Neuronal stem cell (in vitro differentiated cells): ENCODE results near the gene CTNNA3.

Experiments used
- DNase-seq: peaks from one replicate; pipeline ENCODE4 v3.0.0-alpha.2; 2013; ENCODE audit warnings: low spot score
- H2AFZ ChIP-seq: one replicate; pipeline ENCODE4 v1.6.1; 2013; ENCODE audit warnings: mild to moderate bottlenecking, low read length, inconsistent platforms
- H2AK5ac ChIP-seq: 2 replicates; pipeline ENCODE4 v1.6.1; 2013; ENCODE audit warnings: low read depth, mild to moderate bottlenecking, inconsistent platforms, low read length, moderate library complexity, mixed read lengths
- H2BK120ac ChIP-seq: 2 replicates; pipeline ENCODE4 v1.6.1; 2013; ENCODE audit warnings: low read depth, mild to moderate bottlenecking, inconsistent platforms, low read length, moderate library complexity, mixed read lengths
- H2BK12ac ChIP-seq: one replicate; pipeline ENCODE4 v1.6.1; 2013; ENCODE audit warnings: low read length, inconsistent platforms
- H2BK15ac ChIP-seq: 2 replicates; pipeline ENCODE4 v1.6.1; 2013; ENCODE audit warnings: mild to moderate bottlenecking, low read length, inconsistent platforms, mixed read lengths
- H2BK5ac ChIP-seq: one replicate; pipeline ENCODE4 v1.6.1; 2013; ENCODE audit warnings: inconsistent platforms, mild to moderate bottlenecking, low read length, moderate library complexity
- H3K14ac ChIP-seq: one replicate; pipeline ENCODE4 v1.6.1; 2013; ENCODE audit warnings: low read length, inconsistent platforms
- H3K18ac ChIP-seq: 2 replicates; pipeline ENCODE4 v1.6.1; 2013; ENCODE audit warnings: low read length, inconsistent platforms
- H3K23ac ChIP-seq: 2 replicates; pipeline ENCODE4 v1.6.1; 2013; ENCODE audit warnings: low read depth, mild to moderate bottlenecking, mixed read lengths, low read length, inconsistent platforms; ENCODE audit not compliant: poor library complexity
- H3K27ac ChIP-seq: replicated peaks from 3 replicates; pipeline ENCODE4 v1.5.1; 2013; ENCODE audit warnings: low read length, inconsistent platforms
- H3K27me3 ChIP-seq, 3 experiments: 2 replicates each; pipeline ENCODE4 v1.6.1; 2013; ENCODE audit warnings: low read length in 3 of 3, mild to moderate bottlenecking in 2 of 3, inconsistent platforms in 1 of 3, low read depth in 1 of 3, mixed read lengths in 1 of 3, moderate library complexity in 1 of 3; ENCODE audit not compliant: control insufficient read depth in 3 of 3, insufficient read depth in 3 of 3
- H3K36me3 ChIP-seq, 2 donors: replicated peaks in 1 of 2; 2 replicates each; pipeline ENCODE4 v1.6.1; 2013; ENCODE audit warnings: low read length in 2 of 2; ENCODE audit not compliant: control insufficient read depth in 2 of 2, insufficient read depth in 2 of 2
- H3K4ac ChIP-seq: 2 replicates; pipeline ENCODE4 v1.6.1; 2013; ENCODE audit warnings: inconsistent platforms, mild to moderate bottlenecking, low read length, moderate library complexity
- H3K4me1 ChIP-seq, 2 donors: 1 replicate in 1 of 2; 2 replicates in 1 of 2; pipeline ENCODE4 v1.6.1; 2013; ENCODE audit warnings: low read length in 2 of 2, low read depth in 1 of 2; ENCODE audit not compliant: control insufficient read depth in 2 of 2, insufficient read depth in 1 of 2
- H3K4me2 ChIP-seq: one replicate; pipeline ENCODE4 v1.6.1; 2013; ENCODE audit warnings: mild to moderate bottlenecking, low read length, inconsistent platforms; ENCODE audit not compliant: insufficient read depth, poor library complexity, severe bottlenecking
- H3K4me3 ChIP-seq, 2 donors: 2 replicates each; pipeline ENCODE4 v1.5.1; 2013; ENCODE audit warnings: low read length in 2 of 2, mild to moderate bottlenecking in 2 of 2, inconsistent platforms in 1 of 2, moderate library complexity in 1 of 2
- H3K79me1 ChIP-seq: one replicate; pipeline ENCODE4 v1.6.1; 2013; ENCODE audit warnings: low read depth, mild to moderate bottlenecking, inconsistent platforms, low read length, moderate library complexity
- H3K9ac ChIP-seq: one replicate; pipeline ENCODE4 v1.6.1; 2013; ENCODE audit warnings: mild to moderate bottlenecking, low read depth, low read length, inconsistent platforms; ENCODE audit not compliant: poor library complexity
- H3K9me3 ChIP-seq, 2 donors: replicated peaks in 1 of 2; 2 replicates each; pipeline versions ENCODE3 to v1.6.1; 2013; ENCODE audit warnings: low read length in 2 of 2, mild to moderate bottlenecking in 2 of 2, inconsistent platforms in 1 of 2, low read depth in 1 of 2, mixed read lengths in 1 of 2, moderate library complexity in 1 of 2; ENCODE audit not compliant: control insufficient read depth in 2 of 2, insufficient read depth in 1 of 2
- H4K8ac ChIP-seq: one replicate; pipeline ENCODE4 v1.6.1; 2013; ENCODE audit warnings: low read depth, mild to moderate bottlenecking, inconsistent platforms, low read length, moderate library complexity
- H4K91ac ChIP-seq: one replicate; pipeline ENCODE4 v1.6.1; 2013; ENCODE audit warnings: low read length, low read depth, mild to moderate bottlenecking, inconsistent platforms; ENCODE audit not compliant: poor library complexity
- WGBS, 2 donors: extraction: QIAGEN DNeasy Blood & Tissue Kit; methylation state at CpG; one replicate each; pipeline ENCODE4 v1.1.7; 2013; ENCODE audit warnings: missing lambda C conversion rate in 2 of 2, mixed read lengths in 1 of 2; ENCODE audit not compliant: insufficient read length in 2 of 2, insufficient replicate concordance in 1 of 2; ENCODE audit errors: extremely low coverage in 2 of 2; 5-methylcytosine and 5-hydroxymethylcytosine counted together

CTNNA3 gene

GRCh38 chr10:66684581-66684980 is 1011.4 kb downstream of the CTNNA3 start:
- Histone ChIP-seq H2AK5ac (no peak overlapping the region), H3K4me2 (no peak overlapping the region), H3K27me3 (no peaks in the 10 kb centered on the region), H3K79me1 (no peaks in the 10 kb centered on the region), H4K8ac (no peak overlapping the region), H2BK12ac (no peak overlapping the region), H2BK120ac (no peak overlapping the region), H2BK15ac (no peak overlapping the region), H3K23ac (no peak overlapping the region), H2BK5ac (no peak overlapping the region), H3K4me1 (no peaks in the 10 kb centered on the region), H2AFZ (no peak overlapping the region), H3K4ac (no peak overlapping the region), H3K27ac (no peak overlapping the region), H3K9ac (no peak overlapping the region), H4K91ac (no peak overlapping the region), H3K18ac (no peak overlapping the region), H3K36me3 (no peaks in the 10 kb centered on the region), H3K9me3 (no peaks in the 10 kb centered on the region), H3K4me3 (no peak overlapping the region), H3K14ac (no peak overlapping the region)
- no peak for DNase-seq
- no CpG with 5 or more reads among the region's 3 CpGs for WGBS, 2 donors

GRCh38 chr10:66680886-66681285 is 1015.1 kb downstream of the CTNNA3 start:
- no peak overlapping the region for H3K14ac ChIP-seq
- no peak overlapping the region for H2BK120ac ChIP-seq
- H2AFZ ChIP-seq = no peak overlapping the region
- no peak overlapping the region for H3K18ac ChIP-seq
- no peaks in the 10 kb centered on the region for H3K36me3 ChIP-seq
- no peak overlapping the region for H3K23ac ChIP-seq
- no peak overlapping the region for H3K4me3 ChIP-seq
- DNase-seq = no peak
- no peak overlapping the region for H3K4me2 ChIP-seq
- H2BK15ac ChIP-seq = no peak overlapping the region
- no peak overlapping the region for H4K8ac ChIP-seq
- H3K4ac ChIP-seq = no peak overlapping the region
- H3K9me3 ChIP-seq = no peaks in the 10 kb centered on the region
- H2AK5ac ChIP-seq = no peak overlapping the region
- H4K91ac ChIP-seq = no peak overlapping the region
- H3K4me1 ChIP-seq = no peaks in the 10 kb centered on the region
- WGBS, 2 donors = no CpG with 5 or more reads among the region's 1 CpG
- H3K9ac ChIP-seq = no peak overlapping the region
- no peak overlapping the region for H2BK12ac ChIP-seq
- H3K79me1 ChIP-seq = no peaks in the 10 kb centered on the region
- H3K27me3 ChIP-seq = no peaks in the 10 kb centered on the region
- no peak overlapping the region for H2BK5ac ChIP-seq
- no peak overlapping the region for H3K27ac ChIP-seq

DNA sequence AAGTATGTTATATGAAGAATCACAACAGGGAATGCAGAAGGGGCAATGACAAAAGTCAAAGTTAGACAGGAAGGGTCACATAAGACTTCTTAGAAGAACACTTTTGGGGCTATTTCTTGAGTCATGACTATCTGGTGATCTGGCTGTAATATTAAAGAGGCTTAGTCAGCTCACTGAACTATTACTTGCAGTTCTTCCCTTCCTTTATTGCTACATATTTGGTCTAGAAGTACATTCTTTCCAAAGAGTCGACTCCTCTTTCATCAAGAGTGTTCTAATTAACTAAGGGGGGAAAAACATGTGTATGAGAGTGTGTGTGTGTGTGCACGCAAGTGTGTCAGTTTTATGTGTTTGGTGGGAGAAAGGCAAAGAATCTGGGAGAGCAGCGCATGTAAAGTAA is 1017.5 kb downstream of the CTNNA3 start:
- H3K4me2 ChIP-seq = no peak overlapping the region
- H2BK5ac ChIP-seq = no peak overlapping the region
- no peak overlapping the region for H3K14ac ChIP-seq
- H4K91ac ChIP-seq = no peak overlapping the region
- H3K4me1 ChIP-seq = no peaks in the 10 kb centered on the region
- H3K27me3 ChIP-seq = no peaks in the 10 kb centered on the region
- no peak overlapping the region for H4K8ac ChIP-seq
- no peaks in the 10 kb centered on the region for H3K79me1 ChIP-seq
- DNase-seq = no peak
- no peak overlapping the region for H3K23ac ChIP-seq
- H3K36me3 ChIP-seq = no peaks in the 10 kb centered on the region
- H2BK12ac ChIP-seq = no peak overlapping the region
- H3K4me3 ChIP-seq = no peak overlapping the region
- H3K9me3 ChIP-seq = no peaks in the 10 kb centered on the region
- H2BK15ac ChIP-seq = no peak overlapping the region
- H3K9ac ChIP-seq = no peak overlapping the region
- H3K27ac ChIP-seq = no peak overlapping the region
- H2AK5ac ChIP-seq = no peak overlapping the region
- H3K18ac ChIP-seq = no peak overlapping the region
- H2BK120ac ChIP-seq = no peak overlapping the region
- H2AFZ ChIP-seq = no peak overlapping the region
- no peak overlapping the region for H3K4ac ChIP-seq
- WGBS, 2 donors = no CpG with 5 or more reads among the region's 3 CpGs

DNA sequence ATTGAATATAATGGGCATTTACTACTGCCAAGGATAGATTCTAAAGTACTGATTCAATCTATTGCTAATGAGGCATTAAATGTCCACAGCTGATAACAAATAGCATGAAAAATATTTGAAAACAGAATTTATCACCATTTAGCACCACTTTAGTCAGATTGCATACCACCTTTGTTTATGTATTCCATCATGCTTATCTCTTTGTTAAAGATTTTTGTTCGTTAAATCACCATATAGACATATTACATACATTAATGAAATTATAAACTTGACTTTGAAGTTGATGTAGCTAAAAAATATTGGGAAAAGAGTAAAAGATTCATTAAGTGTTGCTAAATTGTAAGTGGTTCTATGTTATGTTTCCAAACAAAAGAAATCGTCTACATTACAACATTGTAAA is 1022.9 kb downstream of the CTNNA3 start:
- Histone ChIP-seq H3K9me3 (no peaks in the 10 kb centered on the region), H3K23ac (no peak overlapping the region), H3K27me3 (no peaks in the 10 kb centered on the region), H3K36me3 (no peaks in the 10 kb centered on the region), H3K14ac (no peak overlapping the region), H4K91ac (no peak overlapping the region), H2BK120ac (no peak overlapping the region), H3K18ac (no peak overlapping the region), H2BK5ac (no peak overlapping the region), H3K4me1 (no peaks in the 10 kb centered on the region), H2AK5ac (no peak overlapping the region), H2BK12ac (no peak overlapping the region), H3K79me1 (no peaks in the 10 kb centered on the region), H4K8ac (no peak overlapping the region), H3K27ac (no peak overlapping the region), H3K4me2 (no peak overlapping the region), H3K9ac (no peak overlapping the region), H2BK15ac (no peak overlapping the region), H2AFZ (no peak overlapping the region), H3K4ac (no peak overlapping the region), H3K4me3 (no peak overlapping the region)
- DNase-seq = no peak
- no CpG with 5 or more reads among the region's 2 CpGs for WGBS, 2 donors
